CD4-positive, alpha-beta T cell treated with Interleukin-15 for 4 hours (primary cell): ENCODE results near the gene YWHAH.
A peak's percentile ranks its signal among the peaks of the same experiment; 100 is the strongest.

ENCODE experiments used
- DNase-seq: peaks from one replicate; pipeline ENCODE4 v3.0.0-alpha.2; 2020; ENCODE audit warnings: low spot score

Gene YWHAH

GRCh38 chr22:31943978-31944699, at the start of gene YWHAH:
YWHAH (plus strand) TSS chr22:31944535; CDS start chr22:31944734, 199 bp downstream.
- DNase-seq = peak; percentile 91

DNA sequence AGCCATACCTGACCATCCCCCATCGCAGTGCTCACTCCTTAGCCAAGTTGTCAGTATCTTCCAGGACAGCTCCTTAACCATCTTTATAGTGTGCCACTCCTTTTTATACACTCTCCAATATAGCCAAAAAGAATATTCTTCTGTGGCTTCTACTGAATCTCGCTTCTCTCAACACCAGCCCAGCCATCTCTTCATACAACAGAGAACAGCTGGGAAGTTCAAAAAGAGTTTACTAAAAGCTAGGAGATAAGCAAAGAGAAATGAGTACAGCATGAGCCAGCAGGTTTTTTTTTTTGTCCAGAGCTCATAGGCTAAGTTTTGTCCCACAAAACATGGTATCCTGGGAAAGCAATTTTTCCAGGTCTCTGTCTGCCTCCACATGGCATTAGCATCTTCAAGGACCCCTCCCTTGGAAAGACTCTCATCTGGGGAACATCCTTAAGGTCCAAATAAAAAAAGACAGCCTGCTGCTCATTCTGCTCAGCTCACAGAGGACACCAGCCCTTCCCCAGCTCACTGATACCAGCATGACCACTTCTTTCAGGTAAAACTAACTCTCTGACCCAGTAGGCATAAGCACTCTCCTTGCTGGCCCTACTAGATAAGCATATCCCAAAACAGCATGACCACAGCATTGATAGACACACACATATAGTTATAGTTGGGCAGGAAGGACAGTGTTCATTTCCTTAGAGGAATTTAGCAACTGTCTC, 48.8 kb upstream of the YWHAH start:
- DNase-seq = no peak

GRCh38 chr22:31896472-31896871, 47.9 kb upstream of the YWHAH start:
- no peak for DNase-seq

GRCh38 chr22:31897842-31898805, 46.2 kb upstream of the YWHAH start:
- DNase-seq = no peak

DNA sequence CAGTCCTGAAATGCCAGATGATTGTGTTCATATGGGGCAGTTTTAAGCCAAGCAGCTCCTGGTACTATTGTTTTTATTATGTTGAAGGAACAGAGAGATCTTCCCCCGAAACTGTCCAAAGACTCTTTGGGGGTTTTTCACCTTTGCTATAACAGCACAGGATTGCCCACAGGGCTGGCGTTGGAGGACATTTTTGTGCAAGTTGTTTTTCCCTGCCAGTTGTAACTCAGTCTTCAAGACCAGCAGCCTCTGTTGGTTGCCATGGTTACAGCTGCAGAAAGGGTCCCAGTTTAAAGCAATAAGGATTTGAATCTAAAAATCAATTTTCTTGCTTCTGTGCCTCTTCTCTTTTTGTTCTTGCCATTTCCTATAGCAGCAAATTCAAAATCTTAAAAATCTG, 45.4 kb upstream of the YWHAH start:
- no peak for DNase-seq

DNA sequence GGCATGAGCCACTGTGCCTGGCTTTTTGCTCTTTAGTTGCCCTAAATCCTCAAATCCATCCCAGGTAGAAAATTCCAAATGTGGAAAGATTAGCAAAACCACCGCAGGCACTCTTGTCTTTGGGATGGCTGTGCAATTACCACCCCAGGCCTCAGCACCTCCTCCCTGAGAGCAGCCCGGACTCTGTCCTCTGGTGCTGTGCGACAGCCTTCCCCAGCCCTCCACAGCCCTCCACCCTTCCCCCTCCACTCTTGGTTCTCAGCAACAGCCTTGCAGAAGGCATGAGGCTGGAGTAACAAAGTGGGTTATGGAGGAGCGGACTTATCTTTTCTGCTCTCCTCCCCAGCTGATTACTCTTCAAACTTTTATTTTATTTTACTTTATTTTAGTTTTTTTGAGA, 44.7 kb upstream of the YWHAH start:
- DNase-seq = no peak

GRCh38 chr22:31901388-31902137, 42.8 kb upstream of the YWHAH start:
- DNase-seq = no peak

DNA sequence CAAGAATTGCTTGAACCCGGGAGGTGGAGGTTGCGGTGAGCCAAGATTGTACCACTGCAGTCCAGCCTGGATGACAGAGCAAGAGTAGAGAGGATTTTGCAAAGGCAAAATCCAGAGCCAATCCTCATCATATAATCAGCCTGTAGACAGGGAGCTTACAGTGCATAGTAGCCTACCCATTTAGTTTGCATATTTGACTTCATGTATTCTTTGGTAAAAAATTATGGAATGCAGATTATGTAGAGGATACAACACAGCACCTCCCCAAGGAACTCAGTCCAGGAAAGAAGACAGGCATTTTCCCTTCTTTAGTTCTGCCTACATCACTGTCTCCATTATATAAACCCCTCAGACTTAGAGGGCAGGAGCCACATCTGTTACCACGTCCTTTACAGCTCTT, 39.7 kb upstream of the YWHAH start:
- DNase-seq = no peak

- DNase-seq = no peak
Observed at GRCh38 chr22:31905356-31905755, 39.0 kb upstream of the YWHAH start.

GRCh38 chr22:31906086-31906485, 38.2 kb upstream of the YWHAH start:
- no peak for DNase-seq

DNA sequence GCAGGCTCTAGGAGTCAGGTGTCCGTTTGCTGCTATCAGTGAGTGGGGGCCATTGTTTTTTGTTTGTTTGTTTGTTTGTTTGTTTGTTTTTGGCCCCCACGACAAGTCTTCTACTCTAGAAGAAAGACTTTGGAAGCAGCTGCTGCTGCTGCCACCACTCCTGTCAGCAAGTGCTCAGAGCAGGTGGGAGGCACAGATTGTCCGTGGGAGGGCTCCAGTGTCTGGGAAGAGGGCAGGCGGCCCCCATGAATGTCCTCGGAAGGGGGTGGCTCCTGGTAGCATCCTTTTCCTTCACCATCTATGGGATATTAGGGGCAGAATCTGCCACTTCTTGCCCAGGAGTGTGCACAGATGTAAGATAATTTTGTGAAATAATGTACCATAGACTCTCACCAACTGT, 37.8 kb upstream of the YWHAH start:
- no peak for DNase-seq

DNA sequence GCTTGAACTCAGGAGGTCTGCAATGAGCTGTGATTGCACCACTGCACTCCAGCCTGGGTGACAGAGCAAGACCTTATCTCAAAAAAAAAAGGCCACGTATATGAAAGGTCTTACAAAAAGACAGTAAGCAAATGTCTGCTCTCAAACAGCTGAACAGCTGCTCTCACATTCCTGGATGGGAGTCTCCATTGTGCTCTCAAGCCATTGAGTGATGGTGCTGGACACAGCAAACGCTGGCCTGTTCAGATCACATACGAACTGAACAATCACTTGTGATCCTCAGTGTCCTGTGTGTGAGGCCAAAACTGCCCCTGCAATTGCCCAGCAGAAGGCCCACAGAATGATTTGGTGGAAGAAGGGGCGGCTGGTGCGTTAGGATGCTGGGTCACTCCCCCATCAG, 34.4 kb upstream of the YWHAH start:
- no peak for DNase-seq

DNA sequence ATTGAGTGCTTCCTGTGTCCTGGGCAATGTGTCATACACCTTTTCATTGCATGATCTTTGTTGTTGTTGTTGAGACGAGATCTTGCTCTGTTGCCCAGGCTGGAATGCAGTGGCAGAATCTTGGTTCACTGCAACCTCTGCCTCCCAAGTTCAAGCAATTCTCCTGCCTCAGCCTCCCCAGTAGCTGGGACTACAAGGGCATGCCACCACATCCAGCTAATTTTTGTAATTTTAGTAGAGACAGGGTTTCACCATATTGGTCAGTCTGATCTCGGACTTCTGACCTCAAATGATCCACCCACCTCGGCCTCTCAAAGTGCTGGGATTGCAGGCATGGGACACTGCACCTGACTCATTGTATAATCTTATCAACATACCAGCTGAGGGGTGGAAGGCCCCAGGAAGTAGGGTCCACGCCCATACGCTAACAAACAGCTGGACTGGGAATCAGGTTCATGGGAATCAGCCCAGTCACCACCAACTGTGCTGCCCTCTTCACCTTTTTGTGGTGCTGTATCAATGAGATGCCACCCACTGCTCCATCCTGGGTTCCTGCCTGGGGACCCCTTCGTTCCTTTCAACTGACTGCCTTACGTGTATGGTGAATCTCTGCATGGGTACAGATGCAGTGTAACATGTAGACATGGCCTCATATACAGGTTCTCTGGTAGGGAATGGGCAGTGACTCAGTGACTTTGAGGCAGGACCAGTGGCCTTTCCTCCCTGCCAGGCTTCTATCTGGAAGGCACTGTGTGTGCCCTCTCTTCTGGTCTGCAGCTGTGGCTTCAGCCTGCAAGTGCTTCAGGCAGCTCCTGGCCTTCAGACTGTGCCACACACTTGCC, 32.5 kb upstream of the YWHAH start:
- no peak for DNase-seq

GRCh38 chr22:31912407-31912743, 32.0 kb upstream of the YWHAH start:
- DNase-seq = no peak

DNA sequence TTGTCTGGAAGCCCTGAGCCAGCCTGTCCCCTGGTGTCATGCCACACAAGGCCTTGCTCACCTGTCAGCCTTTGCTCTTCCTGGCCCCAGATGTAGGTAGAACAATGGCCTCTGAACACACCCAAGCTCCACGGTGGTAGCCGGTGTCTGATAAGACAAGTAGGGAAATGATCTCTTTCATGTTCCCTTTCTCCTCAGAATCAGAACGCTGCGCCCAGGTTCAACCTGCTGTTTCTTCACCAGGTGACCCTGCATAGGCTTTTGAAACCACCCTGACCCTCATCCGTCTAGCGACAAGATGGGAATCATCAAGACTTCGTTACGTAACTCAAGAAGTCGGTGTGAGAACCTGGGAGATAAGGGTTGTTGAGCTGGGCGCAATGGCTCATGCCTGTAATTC, 28.7 kb upstream of the YWHAH start:
- DNase-seq = no peak

DNA sequence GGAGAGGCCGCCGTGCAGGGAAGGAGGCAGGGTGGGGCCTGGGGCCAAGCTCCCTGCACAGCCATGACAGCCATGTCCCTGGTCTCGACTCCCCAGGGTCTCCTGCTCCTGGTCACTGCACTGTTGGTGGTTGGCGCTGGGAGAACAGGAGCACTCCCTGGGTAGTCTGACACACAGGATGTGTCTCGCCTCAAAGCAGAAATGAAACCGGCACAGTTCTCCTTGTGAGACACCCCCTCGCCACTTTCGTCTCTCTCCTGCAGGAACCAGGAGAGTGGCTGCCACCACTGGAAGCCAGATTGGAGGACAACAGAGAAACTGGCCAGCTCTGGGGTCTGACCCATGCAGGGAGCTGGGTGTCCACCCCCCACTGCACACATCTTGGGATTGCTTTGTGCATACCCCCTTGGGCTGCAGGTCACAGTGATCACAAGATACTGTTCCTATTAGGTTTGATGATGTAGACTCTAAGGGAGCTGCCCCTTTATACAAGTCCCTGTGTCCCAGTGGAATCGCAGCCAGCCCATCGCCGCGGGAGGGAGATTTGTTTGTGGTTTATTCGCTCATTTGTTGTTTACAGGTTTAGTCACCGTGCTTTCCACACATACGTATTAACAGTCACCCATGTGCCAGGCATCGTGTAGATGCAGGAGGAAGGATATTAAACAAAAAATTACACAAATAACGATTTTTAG, 27.0 kb upstream of the YWHAH start:
- peak; percentile 15 for DNase-seq

DNA sequence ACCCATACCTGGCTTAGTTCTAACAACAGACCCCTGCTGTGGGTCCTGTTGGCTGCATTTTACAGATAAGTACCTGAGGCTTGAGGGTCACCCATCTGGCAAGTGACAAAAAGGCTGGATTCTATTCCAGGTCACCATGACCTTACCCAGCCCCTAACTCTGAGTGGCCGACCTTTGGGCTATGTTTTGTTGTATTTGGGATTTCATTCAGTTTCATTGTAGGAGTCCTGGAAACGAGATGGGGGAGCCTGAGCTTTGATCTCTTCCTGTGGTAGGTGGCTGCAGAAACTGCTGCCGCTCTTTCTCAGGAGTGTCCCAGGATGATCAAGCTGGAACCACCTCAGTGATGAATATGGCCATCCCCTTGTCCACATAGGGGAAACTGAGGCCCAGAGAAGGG, 24.6 kb upstream of the YWHAH start:
- DNase-seq = no peak

GRCh38 chr22:31920306-31920705, 24.0 kb upstream of the YWHAH start:
- no peak for DNase-seq

DNA sequence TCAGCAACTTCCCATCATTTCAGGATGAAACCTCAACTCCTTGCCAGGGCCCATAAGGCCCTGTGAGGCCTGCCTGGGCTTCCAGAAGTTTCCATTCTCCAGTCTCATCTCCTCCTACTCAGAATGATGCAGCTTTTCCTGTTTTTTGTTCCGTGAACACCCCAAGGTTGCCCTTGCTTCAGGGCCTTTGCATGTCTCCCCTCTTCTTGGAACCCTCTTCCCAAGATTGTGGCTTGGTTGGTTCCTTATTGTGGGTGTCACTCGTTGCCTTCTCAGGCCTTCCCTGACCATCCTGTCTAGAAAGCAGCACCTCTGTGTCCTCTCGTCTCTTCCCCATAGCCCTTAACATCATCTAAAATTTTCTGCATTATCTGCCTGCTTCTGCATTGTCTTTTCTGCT, 23.2 kb upstream of the YWHAH start:
- DNase-seq = no peak

- DNase-seq = no peak
Observed at GRCh38 chr22:31922534-31922933, 21.8 kb upstream of the YWHAH start.
